ENCODE measurements around the gene CFAP161.

DNA sequence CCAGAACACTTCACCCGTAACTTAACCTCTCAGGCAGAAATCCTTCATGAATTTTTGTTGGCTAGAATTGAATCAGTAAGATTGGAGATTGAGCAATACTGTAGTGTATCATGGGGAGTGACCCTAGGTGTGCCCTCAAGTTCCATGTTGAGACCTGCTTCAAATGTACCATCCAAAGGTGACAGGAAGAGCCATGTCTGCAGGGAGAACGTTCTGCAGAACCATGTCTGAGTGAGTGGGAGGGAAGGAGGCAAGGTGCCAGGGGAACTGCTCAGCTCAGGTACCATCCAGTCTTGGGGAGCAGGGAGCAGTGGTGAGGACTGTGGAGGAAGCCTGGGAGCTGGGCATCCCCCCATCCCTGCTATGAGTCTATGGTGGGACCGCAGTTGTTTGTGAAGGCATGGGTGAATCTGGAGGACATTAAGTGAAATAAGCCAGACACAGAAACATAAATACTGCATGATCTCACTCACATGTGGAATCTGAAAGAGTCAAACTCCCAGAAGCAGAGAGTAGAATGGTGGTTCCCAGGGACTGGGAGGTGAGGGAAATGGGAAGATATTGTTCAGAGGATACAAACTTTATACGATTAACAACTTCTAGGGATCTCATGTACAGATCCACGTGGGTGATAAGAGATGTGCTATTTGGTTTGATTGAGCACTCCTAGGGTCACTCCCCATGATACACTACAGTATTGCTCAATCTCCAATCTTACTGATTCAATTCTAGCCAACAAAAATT lies 23.3 kb downstream of the CFAP161 start:
- TF ChIP-seq, protein P1, sequence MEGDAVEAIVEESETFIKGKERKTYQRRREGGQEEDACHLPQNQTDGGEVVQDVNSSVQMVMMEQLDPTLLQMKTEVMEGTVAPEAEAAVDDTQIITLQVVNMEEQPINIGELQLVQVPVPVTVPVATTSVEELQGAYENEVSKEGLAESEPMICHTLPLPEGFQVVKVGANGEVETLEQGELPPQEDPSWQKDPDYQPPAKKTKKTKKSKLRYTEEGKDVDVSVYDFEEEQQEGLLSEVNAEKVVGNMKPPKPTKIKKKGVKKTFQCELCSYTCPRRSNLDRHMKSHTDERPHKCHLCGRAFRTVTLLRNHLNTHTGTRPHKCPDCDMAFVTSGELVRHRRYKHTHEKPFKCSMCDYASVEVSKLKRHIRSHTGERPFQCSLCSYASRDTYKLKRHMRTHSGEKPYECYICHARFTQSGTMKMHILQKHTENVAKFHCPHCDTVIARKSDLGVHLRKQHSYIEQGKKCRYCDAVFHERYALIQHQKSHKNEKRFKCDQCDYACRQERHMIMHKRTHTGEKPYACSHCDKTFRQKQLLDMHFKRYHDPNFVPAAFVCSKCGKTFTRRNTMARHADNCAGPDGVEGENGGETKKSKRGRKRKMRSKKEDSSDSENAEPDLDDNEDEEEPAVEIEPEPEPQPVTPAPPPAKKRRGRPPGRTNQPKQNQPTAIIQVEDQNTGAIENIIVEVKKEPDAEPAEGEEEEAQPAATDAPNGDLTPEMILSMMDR (IDR thresholded peaks at IDR 0.05) = no peak
- TF ChIP-seq POLR2A (IDR thresholded peaks at IDR 0.05) = no peak
